Stomach smooth muscle (tissue), 2 donors: ENCODE measurements around the gene CDH12.
"Not testable (repeated sequence)": the region's sequence is repeated elsewhere in the genome, so short reads cannot be mapped to it uniquely, and the experiment has no call there.

Source experiments
- H3K27ac ChIP-seq: one replicate; pipeline ENCODE4 v1.7.0; 2013; ENCODE audit warnings: mild to moderate bottlenecking, low read length, inconsistent platforms
- H3K27me3 ChIP-seq, 2 donors: one replicate each; pipeline ENCODE4 v1.7.0; 2013; ENCODE audit warnings: low read length in 2 of 2; ENCODE audit not compliant: insufficient read depth in 2 of 2, control insufficient read depth in 1 of 2
- H3K36me3 ChIP-seq, 2 donors: one replicate each; pipeline ENCODE4 v1.7.0; 2013; ENCODE audit warnings: low read length in 2 of 2; ENCODE audit not compliant: control insufficient read depth in 2 of 2, insufficient read depth in 2 of 2
- H3K4me1 ChIP-seq: one replicate; pipeline ENCODE4 v1.7.0; 2013; ENCODE audit warnings: low read length; ENCODE audit not compliant: control insufficient read depth, insufficient read depth
- H3K4me3 ChIP-seq, 2 donors: one replicate each; pipeline ENCODE4 v1.7.0; 2013; ENCODE audit warnings: low read length in 2 of 2
- H3K9ac ChIP-seq, 2 donors: one replicate each; pipeline ENCODE4 v1.7.0; 2013; ENCODE audit warnings: low read length in 2 of 2, mild to moderate bottlenecking in 1 of 2
- H3K9me3 ChIP-seq, 2 donors: one replicate each; pipeline ENCODE4 v1.7.0; 2013; ENCODE audit warnings: low read length in 2 of 2; ENCODE audit not compliant: control insufficient read depth in 2 of 2
- donor health status: healthy.
- donor health status: Pancreatic carcinoma.

CDH12 gene

GRCh38 chr5:22258139-22258538, 595.0 kb downstream of the CDH12 start:
- no peaks in the 10 kb centered on the region for H3K36me3 ChIP-seq
- no peaks in the 10 kb centered on the region for H3K4me1 ChIP-seq
- no peaks in the 10 kb centered on the region for H3K9me3 ChIP-seq
- no peaks in the 10 kb centered on the region for H3K27me3 ChIP-seq
- H3K9ac ChIP-seq, result no peak overlapping the region
- no peak overlapping the region for H3K4me3 ChIP-seq
- no peak overlapping the region for H3K27ac ChIP-seq

GRCh38 chr5:22250528-22250927, 602.6 kb downstream of the CDH12 start:
- Histone ChIP-seq H3K36me3 (no peaks in the 10 kb centered on the region), H3K9ac (no peak overlapping the region), H3K4me1 (no peaks in the 10 kb centered on the region), H3K27ac (no peak overlapping the region), H3K9me3 (no peaks in the 10 kb centered on the region), H3K27me3 (no peaks in the 10 kb centered on the region), H3K4me3 (no peak overlapping the region)

- Histone ChIP-seq H3K4me3 (no peak overlapping the region), H3K27ac (no peak overlapping the region), H3K9me3 (no peaks in the 10 kb centered on the region), H3K4me1 (no peaks in the 10 kb centered on the region), H3K9ac (no peak overlapping the region), H3K27me3 (no peaks in the 10 kb centered on the region), H3K36me3 (no peaks in the 10 kb centered on the region)
Observed at GRCh38 chr5:22249209-22249729, 603.9 kb downstream of the CDH12 start.

- H3K27ac ChIP-seq, result no peak overlapping the region
- no peak overlapping the region for H3K4me3 ChIP-seq
- no peaks in the 10 kb centered on the region for H3K36me3 ChIP-seq
- no peaks in the 10 kb centered on the region for H3K9me3 ChIP-seq
- H3K4me1 ChIP-seq, result no peaks in the 10 kb centered on the region
- H3K27me3 ChIP-seq, result no peaks in the 10 kb centered on the region
- no peak overlapping the region for H3K9ac ChIP-seq
Observed at GRCh38 chr5:22245770-22246169, 607.4 kb downstream of the CDH12 start.

GRCh38 chr5:22242532-22242931, 610.6 kb downstream of the CDH12 start:
- H3K4me3 ChIP-seq, result no peak overlapping the region
- H3K9me3 ChIP-seq, result no peaks in the 10 kb centered on the region
- H3K4me1 ChIP-seq, result no peaks in the 10 kb centered on the region
- no peaks in the 10 kb centered on the region for H3K36me3 ChIP-seq
- H3K27ac ChIP-seq, result no peak overlapping the region
- H3K27me3 ChIP-seq, result no peaks in the 10 kb centered on the region
- H3K9ac ChIP-seq, result no peak overlapping the region

GRCh38 chr5:22238047-22238446, 615.1 kb downstream of the CDH12 start:
- Histone ChIP-seq H3K36me3 (no peaks in the 10 kb centered on the region), H3K4me3 (no peak overlapping the region), H3K27ac (no peak overlapping the region), H3K4me1 (no peaks in the 10 kb centered on the region), H3K27me3 (no peaks in the 10 kb centered on the region), H3K9ac (no peak overlapping the region), H3K9me3 (no peaks in the 10 kb centered on the region)

GRCh38 chr5:22226423-22226822, 626.7 kb downstream of the CDH12 start:
- Histone ChIP-seq H3K9me3 (no peaks in the 10 kb centered on the region), H3K9ac (no peak overlapping the region), H3K27me3 (no peaks in the 10 kb centered on the region), H3K36me3 (no peaks in the 10 kb centered on the region), H3K4me3 (no peak overlapping the region), H3K27ac (no peak overlapping the region), H3K4me1 (no peaks in the 10 kb centered on the region)

- Histone ChIP-seq H3K36me3 (no peaks in the 10 kb centered on the region), H3K4me3 (no peak overlapping the region), H3K9ac (no peak overlapping the region), H3K27me3 (no peaks in the 10 kb centered on the region), H3K4me1 (no peaks in the 10 kb centered on the region), H3K9me3 (no peaks in the 10 kb centered on the region), H3K27ac (no peak overlapping the region)
Observed at GRCh38 chr5:22223079-22223478, 630.1 kb downstream of the CDH12 start.

- not testable (repeated sequence) for H3K27me3 ChIP-seq, H3K9me3 ChIP-seq, H3K27ac ChIP-seq, H3K36me3 ChIP-seq, H3K4me1 ChIP-seq, H3K9ac ChIP-seq, H3K4me3 ChIP-seq
Observed at GRCh38 chr5:22213703-22214495, 639.2 kb downstream of the CDH12 start.

GRCh38 chr5:22212254-22212991, 640.7 kb downstream of the CDH12 start:
- H3K9ac ChIP-seq, H3K27ac ChIP-seq, H3K9me3 ChIP-seq, H3K4me3 ChIP-seq, H3K27me3 ChIP-seq, H3K4me1 ChIP-seq, H3K36me3 ChIP-seq: not testable (repeated sequence)

GRCh38 chr5:22208463-22208862, 644.7 kb downstream of the CDH12 start:
- H3K9ac ChIP-seq, H3K4me1 ChIP-seq, H3K9me3 ChIP-seq, H3K36me3 ChIP-seq, H3K27ac ChIP-seq, H3K4me3 ChIP-seq, H3K27me3 ChIP-seq: not testable (repeated sequence)
